Cortex of kidney (tissue), 1 donor: ENCODE measurements around the gene RFFL.

ENCODE experiments used
- DNase-seq: peaks from one replicate; lab custom pipeline; 2025; lab: John Stamatoyannopoulos, UW

RFFL gene

DNA sequence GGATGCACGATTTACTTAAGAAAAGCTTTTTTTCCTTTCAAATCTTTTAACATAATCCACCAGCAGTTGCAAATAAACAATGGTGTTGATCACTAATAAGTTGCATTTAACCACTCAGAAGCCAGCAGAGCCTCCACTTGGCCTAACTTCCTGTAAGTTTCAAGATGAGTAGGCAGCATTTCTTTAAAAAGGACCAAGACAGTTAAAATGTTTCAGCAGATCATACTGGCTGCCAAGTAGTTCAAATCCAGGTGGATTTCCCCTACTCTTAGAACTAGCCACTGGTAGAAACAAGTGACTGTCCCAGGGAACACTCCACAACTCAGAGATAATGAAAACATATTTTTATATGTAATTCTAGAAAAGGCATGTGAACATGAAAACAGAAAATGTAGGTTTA is 17.0 kb upstream of the RFFL start:
- no peak for DNase-seq

DNA sequence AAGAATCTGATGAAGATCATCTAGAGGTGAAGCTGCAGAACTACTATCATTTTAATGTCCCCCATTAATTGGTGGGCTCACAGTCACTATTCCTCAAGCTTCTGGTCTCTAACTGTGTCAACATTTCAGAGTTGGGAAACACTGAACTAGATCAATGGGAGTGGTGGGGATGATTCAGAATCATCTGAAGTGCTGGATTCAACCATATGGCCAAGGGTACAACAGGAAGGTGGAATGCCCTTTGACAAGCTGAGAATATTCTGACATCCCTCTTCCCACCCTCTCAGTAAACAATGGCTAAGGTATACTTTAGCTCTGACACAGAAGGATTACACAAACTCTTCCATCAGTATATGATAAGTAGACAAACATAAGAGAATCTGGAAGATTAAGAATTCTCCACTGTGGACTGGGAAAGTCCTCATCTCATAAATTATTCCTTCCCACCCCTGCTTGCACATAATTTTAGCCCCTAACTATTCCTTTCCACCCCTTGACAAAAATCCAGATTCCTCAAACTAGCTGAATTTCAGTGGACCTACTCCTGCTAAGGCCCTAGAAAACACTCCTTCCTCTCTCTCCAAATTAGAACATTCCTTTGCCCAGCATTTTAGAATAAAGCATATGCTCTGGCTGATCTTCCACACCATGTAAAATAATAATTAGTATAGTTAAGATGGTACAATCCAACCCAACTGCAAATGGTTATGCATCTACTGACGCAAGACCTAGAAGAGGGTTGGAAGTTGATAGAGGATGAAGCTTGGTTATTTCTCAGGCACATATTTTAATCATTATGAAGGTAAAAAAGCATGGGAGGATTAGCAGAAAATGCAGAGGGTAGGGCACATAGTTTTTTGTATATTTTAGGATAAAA is 16.3 kb upstream of the RFFL start:
- no peak for DNase-seq

DNA sequence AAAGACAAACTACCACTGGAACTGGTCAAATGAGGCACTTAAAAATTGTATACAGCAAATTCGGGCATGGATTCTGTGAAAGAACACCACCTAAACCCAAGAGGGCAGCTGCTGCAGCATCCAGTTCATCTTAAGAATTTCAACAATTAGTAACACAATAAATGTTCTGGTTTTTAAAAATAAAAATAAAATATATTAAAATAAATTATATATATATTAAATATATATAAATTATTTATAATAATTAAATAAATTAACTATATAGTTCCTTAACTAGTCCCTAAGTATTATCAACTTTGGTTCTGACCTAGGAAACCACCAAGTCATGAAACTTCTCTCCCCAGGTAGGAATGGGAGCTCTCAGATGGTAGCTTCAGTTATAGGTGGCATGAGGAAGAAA is 13.4 kb upstream of the RFFL start:
- no peak for DNase-seq

DNA sequence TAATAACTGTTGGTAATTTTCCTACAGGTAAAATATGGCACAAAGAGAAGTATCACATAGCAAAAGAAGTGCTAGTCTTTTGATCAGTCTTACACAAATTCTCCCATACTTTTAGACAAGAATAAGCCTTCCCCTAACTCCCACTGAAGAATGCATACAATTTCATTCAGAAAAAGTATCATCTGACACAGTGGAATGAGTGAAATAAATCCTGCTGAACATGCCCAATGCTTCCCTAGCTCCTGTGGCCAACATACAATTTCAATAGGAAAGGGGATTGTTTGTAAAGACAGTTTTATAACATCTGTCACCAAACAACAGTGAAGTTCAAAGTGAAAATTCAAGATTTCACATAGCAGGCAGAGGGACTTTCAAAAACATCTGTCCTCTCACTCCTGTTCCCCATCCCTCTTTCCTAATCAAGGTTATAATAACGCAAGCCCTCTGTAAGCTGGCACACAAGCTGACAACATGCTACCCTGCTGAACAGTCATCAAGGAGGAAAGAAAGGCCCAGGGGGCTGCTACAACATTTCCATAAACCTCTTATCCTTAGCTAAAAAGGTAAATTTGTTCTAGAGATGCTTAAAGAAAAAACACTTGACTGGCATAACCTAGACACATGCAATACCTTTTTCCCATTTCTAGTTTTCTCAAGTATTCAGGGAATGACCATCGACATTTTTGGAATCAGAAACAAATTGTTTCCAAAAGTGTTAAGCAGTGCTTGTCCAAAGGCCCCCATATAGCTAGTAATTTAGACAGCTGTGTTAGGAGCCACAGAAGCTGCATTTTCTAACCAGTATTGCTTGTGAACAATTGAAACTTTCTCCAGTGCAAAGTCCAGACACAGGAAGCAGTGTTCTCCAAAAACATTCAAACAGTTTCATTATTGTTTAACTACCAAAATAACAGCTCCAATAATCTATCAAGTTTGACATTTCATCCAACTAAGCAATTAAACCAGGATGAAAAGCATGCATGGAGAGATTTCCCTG is 11.5 kb upstream of the RFFL start:
- no peak for DNase-seq

DNA sequence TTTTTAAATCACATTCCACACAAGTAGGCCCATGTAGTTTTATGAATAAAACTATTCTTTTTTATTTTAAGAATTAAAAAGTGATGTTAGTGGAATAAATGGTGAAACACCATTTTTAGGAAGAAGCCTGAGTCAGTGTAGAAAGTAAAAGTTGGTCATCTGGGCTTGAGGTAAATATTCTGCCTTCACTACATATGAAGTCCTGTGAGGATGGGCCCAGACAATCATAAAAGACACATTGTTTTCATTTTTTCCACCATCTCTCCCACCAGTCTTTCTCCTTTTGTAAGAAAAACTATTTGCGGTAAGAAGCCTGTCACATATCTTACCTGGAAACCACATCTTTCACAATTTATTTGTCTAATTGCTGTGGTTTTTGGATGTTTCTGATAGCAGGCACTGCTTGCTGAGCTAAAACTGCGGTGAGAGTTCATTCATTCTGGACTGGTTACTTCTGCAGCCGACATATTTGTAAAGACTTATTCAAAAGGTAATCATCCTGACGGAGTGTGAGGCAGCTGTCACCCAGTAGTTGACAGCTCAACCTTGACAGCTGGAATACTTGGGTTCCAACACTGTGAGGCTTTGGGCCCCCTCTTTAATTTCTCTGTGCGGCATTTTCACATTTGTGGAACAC is 10.6 kb upstream of the RFFL start:
- no peak for DNase-seq

DNA sequence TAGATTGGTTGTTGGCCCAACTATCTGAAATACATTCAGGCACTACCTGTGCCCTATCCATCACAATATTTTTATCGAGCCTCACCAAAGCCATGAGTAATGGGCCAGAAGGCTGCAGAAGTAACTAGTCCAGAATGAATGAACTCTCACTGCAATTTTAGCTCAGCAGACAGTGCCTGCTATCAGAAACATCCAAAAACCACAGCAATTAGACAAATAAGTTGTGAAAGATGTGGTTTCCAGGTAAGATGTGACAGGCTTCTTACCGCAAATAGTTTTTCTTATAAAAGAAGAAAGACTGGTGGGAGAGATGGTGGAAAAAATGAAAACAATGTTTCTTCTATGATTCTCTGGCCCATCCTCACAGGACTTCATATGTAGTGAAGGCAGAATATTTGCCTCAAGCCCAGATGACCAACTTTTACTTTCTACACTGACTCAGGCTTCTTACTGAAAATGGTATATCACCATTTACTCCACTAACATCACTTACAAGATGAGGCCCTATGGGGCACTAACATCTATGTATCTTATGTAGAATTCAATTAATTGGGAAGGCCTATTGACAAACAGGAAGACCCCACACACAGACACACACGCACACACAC is 9.8 kb upstream of the RFFL start:
- no peak for DNase-seq

DNA sequence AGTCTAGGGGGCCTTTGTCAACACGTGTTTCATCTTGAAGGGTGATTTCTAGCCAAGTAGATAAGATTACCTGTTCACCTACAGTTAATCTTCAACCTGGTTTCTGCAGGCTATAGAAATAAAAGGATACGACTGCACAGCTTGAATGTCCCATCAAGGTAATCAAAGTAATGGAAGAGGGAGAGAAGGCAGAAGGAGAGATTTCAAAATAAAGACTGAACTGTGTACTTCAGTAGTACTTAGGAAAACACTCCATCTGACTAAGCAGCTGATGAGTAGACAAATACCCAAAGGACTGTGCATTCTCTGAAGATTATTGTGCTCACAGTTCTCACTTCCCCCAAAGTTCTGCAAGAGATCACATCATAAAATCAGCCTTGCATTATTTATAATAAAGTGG is 5.8 kb upstream of the RFFL start:
- no peak for DNase-seq

DNA sequence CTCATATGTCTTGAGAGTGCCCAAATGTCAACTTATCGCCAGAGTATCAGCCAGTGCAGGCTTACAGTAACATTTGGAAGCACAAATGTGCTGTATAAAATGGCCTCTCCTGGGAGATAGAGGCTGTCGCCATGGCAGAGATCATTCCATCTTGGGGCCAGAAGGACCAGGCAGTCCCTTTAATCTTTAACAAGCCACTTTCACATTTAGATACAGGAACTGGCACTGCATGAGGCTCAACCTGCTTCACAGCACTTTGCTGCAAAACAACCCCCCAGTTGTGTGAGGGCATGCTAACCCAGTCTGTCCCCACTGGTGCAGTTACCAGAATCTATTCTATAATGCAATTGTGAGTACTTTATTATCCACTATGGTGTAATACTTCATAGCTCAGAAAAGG is 4.7 kb upstream of the RFFL start:
- DNase-seq: no peak

DNA sequence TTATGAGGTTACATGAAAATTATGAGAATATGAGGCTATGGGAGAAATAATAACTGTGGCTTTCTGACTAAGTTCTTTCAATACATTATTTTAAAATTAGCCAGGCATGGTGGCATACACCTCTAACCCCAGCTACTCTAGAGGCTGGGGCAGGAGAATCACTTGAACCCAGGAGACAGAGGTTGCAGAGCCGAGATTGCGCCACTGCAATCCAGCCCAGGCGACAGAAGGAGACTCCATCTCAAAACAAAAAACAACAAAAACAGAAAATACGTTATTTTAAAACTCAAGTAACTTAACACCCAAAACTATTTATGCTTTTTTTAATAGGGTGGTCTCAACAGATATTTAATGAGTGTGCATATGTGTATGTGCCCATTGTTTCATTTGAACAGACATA is 2.4 kb upstream of the RFFL start:
- DNase-seq: no peak

DNA sequence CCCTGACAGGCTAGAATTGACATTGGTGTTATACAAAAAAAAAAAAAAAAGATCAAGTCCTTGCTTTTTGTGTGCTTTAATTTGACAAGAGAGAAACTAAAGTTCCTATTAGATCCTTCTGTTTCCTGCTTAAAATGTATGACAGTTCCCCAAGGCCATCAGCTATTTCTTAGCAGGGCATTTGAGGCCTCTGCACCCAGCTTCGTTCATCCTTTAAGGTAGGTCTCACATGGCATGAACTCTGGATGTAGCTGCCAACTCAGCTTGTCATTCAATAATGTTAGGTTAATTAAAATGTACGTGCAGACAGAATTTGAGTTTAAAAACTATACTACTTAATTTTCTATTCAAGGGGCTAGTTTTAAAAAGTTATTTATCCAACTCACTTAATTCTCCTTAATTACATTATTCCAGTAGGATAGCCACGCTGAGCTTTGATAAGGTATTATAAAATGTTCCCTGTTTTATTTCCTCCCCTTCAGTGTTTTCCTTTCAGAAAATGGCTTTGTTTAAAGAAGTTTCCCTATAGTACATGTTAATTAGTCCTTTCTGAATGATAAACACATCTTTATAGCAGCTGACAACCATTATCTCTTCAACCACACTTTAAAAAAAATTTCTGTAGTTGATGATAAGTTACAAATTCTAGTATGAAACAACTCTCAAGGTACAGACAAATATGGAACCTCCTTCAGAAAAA is 1.2 kb upstream of the RFFL start:
- no peak for DNase-seq

DNA sequence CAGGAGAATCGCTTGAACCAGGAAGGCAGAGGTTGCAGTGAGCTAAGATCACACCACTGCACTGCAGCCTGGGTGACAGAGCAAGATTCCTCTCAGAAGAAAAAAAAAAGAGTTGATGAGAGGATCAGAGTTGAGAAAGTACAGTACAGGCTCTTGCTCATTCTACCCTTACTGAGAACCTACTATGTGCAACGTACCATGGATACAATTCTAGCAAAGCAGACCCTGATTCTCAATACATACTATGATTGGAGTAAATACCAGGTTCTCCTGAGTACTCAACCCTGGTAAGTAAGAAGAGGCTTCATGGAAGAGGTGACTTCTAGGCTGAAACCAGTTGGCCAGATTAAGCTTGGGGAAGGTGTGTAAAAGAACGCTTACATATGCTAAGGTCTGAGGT is 1.2 kb downstream of the RFFL start:
- DNase-seq: no peak

DNA sequence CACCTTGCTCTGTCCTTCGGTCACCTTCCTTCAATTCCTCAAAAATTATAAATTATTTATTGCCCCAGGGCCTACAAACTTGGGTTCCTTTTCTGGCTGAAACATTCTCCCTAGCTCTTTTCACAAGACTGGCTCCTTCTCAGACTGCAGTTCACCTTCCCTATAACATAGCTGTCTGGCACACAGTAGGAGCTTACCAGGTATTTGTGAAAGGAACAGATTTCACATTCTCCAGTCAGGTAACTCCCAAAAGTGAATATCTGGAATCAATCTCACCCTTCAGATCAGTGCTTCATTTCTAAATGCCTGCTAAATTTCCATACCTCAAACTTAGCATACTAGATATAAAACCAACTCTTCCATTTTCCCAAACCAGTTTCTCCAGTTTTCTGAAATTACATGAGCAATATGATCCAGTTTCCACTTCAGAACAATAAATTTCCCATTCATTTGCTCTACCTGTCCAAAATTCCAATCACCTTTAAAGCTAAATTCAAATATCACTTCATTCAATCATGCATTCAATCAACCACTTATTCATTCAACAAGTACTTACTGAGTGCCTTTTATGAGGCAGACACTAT is 6.1 kb downstream of the RFFL start:
- DNase-seq: no peak

DNA sequence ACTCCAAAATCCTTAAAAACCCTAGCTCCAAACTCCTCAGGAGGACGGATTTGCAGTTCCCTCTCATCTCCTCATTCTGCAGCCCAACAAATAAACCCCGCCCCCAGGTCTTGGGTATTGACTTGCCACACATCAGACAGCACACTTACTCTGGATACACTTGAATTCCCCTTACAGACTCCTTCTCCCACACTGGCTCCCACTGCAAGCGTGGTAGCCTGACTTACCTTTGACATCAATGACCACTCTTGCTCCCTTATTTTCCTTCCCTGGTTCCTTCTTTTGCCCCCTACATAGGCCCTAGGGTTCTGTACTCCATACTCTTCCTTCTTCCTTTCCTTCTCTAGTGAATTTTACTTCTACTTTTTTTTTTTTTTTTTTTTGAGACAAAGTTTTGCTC is 7.5 kb downstream of the RFFL start:
- DNase-seq: no peak

DNA sequence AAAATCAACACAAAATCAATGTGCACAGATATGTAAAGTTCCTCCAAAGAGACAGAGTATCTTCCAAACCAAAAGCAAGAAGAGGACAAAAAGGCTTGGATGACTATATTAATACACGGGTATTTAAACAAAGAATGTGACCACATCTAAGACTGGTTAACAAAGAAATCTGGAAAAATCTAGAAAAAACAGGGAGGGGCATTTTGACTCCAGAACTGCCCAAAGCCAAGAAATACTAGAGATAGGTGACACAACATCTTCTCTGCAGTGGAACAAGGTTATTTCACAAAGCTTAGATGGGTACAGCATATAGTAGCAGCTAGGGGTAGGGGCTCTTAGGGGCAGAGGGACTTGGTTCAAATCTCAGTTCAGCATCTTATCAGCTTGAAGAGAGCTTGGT is 10.3 kb downstream of the RFFL start:
- DNase-seq: no peak

DNA sequence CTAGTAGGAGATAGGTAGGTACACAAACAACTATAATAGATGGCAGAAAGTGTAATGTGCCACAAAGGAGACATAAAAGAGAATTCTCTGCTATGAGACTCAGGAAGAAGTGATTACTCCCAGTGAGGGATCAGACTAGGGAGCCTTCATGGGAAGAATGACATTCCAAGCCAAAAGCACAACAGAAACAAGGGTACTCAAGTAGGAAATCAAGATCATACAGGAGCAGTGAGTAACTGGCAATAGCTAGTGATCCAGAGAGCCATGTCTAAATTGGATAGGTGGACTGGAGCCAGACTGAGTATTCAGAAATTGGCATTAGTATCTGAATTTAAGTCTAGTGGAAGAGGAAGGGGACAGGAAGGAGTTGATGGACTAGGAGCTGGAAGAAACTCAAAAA is 10.7 kb downstream of the RFFL start:
- no peak for DNase-seq

DNA sequence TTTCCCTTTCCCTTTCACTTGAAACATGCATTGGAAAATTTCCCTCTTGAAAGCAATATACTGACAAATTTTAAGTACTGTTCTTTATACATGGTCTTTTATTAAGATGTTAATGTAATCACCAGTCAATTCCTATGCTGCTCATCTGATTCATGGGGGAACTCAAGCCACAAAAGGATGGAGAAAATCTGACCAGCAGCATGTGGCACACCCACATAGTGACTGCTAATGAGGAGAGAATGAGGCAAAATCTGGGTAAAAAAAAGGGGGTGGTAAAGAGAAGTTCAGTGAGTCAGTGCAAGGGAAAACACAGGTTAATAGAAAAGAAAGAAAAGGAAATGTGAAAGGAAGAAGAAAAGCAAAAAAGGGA is 11.3 kb downstream of the RFFL start:
- DNase-seq: no peak

DNA sequence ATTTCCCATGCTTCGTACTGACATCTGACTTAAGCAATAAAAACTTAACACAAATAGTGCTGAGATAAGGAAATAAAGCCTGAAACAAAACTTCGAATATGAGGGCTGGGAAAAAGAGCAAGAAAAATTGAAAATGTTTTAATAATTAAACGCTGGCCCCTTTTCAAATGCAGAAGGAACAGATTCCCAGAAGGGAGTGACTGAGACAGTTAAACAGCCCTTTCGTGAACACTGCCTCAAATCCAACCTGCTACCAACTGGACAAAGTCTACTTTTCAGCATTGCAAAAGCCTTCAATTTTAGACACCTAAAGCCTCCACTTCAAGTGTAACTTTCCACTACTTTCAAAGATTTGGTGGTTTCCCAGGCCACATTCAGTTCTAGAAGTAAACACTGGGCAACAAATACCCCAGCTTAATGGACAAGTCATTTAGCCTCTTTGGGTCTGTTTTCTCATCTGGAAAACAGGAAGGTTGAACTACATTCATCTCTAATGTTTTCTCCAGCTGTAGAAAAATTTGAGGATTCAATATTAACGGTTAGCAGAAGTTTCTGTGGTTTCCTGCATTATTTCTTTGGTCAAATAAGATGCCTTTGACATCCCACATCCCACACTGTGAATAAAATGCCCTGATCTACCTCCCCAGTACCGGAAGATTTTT is 11.8 kb downstream of the RFFL start:
- DNase-seq: no peak

DNA sequence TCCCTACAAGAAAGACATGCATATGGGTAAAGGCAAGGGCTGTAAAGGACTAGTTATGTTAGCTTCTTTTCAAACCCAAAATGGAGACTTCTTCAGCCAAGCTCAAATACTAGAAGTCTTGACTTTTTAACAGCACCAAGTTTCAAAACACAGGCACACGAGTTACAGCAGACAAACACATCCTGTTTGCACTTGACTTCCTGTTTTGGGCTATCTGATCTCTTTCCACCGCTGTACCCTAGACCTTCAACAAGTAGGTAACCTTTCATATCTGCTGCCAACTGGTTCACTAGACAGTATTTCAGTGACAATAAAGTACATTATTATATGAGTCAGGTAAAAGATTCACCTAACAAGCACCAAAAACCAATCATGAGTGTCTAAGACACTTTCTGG is 12.3 kb downstream of the RFFL start:
- DNase-seq: no peak

DNA sequence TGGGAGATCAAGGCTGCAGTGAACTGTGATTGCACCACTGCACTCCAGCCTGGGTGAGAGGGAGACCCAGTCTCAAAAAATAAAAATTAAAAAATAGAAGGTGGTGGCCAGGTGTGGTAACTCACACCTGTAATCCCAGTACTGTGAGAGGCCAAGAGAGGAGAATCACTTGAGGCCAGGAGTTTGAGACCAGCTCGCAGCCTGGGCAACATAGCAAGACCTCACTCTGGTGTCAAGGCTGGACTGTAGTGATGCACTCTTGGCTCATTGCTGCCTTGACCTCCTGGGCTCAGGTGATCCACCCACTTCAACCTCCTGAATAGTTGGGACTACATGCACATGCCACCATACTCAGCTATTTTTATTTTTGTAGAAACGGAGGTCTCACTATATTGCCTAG is 13.3 kb downstream of the RFFL start:
- DNase-seq: no peak

DNA sequence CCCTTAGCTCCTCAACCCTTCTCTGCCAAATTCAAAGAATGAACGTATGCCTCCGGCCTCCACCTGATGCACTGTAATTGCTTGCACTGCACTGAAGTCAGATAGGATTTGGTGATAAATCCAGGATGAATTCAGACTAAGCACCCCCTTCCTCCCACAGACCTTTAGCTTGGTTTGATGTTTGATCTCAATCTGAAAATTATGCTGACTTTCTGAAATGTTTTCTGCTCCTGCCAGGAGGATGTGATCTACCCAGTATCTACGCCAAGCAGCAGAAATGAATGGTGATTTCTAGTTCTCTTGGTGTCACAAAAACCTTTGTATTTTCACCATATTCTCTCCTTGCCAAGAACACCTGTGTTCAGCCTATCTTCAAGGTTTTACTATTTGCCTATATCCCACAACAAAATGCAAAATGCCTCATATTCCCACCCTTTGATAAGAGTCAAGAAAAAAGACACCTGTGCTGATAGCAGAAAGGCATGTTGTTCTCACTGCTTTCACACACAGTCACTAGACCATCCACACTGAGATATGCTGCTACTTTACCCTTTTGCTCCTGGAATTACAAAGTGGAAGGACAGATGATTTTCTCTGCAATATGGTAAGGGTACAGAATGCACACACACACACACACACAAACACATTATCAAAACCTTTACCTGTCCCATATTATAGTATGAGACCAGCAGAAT is 14.7 kb downstream of the RFFL start:
- no peak for DNase-seq
